ENCODE results near the gene NCAPG2.

DNA sequence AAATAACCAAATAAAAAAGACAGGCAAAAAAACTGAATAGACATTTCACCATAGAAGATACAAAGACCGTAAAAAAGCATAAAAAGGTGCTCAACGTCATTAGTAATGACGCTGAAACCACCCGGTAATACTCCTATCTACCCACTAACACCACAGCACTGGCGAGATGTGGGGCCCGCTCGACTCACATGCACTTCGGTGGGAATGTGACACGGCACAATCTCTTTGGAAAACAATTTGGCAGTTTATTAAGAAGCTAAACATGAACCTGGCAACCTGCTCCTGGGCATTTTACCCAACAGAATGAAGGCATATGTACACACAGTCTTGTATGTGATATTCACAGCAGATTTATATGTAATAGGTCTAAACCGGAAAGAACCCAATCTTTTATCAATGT, 42.8 kb upstream of the NCAPG2 start:
- TF ChIP-seq, protein P1, sequence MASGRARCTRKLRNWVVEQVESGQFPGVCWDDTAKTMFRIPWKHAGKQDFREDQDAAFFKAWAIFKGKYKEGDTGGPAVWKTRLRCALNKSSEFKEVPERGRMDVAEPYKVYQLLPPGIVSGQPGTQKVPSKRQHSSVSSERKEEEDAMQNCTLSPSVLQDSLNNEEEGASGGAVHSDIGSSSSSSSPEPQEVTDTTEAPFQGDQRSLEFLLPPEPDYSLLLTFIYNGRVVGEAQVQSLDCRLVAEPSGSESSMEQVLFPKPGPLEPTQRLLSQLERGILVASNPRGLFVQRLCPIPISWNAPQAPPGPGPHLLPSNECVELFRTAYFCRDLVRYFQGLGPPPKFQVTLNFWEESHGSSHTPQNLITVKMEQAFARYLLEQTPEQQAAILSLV (CRISPR knock-in tag; IDR thresholded peaks at IDR 0.05; ENCODE audit: borderline replicate concordance), result no peak
- TF ChIP-seq POLR2A (IDR thresholded peaks at IDR 0.05; ENCODE audit: insufficient read depth in 1 of 2, low read depth in 2 of 2, low read length in 2 of 2) (no peak), ZFY (CRISPR knock-in tag; IDR thresholded peaks at IDR 0.05) (no peak), NR3C1 (CRISPR knock-in tag; IDR thresholded peaks at IDR 0.05) (no peak)

All from HepG2 (cell line).